Breast epithelium (tissue), 4 donors: ENCODE data around the gene PCBP3. TPM values are rescaled to one million over a fixed set of nuclear protein-coding genes. Genes with fewer than 3 reads are reported as not detected.

ENCODE experiments used
- DNase-seq, 2 donors: peaks; one replicate each; pipeline ENCODE4 v3.0.0-alpha.2; 2019; ENCODE audit warnings: low spot score in 2 of 2
- H3K27ac ChIP-seq, 2 donors: fragments of 200-600 bp; sonication (generic) in 1 of 2; one replicate each; pipeline ENCODE4 v1.5.1; 2016 to 2019; ENCODE audit warnings: mild to moderate bottlenecking in 1 of 2
- H3K27me3 ChIP-seq, 2 donors: fragments of 200-600 bp; sonication (generic) in 1 of 2; one replicate each; pipeline versions ENCODE4 v1.5.1 to v1.6.0; 2017 to 2019; ENCODE audit warnings: control low read depth in 1 of 2, mild to moderate bottlenecking in 1 of 2
- H3K36me3 ChIP-seq: fragments of 200-600 bp; one replicate; pipeline ENCODE4 v1.5.1; 2019
- H3K4me1 ChIP-seq, 2 donors: fragments of 200-600 bp; sonication (generic); one replicate each; pipeline ENCODE4 v1.5.1; 2016 to 2019; ENCODE audit warnings: control low read depth in 1 of 2
- H3K4me3 ChIP-seq, 3 donors: fragments of 200-600 bp; sonication (generic); 1 replicate in 2 of 3; 2 replicates in 1 of 3; pipeline ENCODE4 v1.5.1; 2016 to 2019; ENCODE audit warnings: mild to moderate bottlenecking in 3 of 3, moderate library complexity in 2 of 3
- H3K9me3 ChIP-seq, 2 donors: fragments of 200-600 bp; sonication (generic) in 1 of 2; one replicate each; pipeline ENCODE4 v1.5.1; 2016 to 2019; ENCODE audit warnings: control low read depth in 1 of 2
- POLR2A ChIP-seq: fragments of 450-650 bp; IDR thresholded peaks from one replicate; pipeline ENCODE4 v1.6.1; 2016; ENCODE audit warnings: antibody characterized with exemption, mild to moderate bottlenecking, moderate library complexity
- POLR2AphosphoS5 ChIP-seq, 3 donors: sonication (generic); formaldehyde crosslinking; IDR thresholded peaks; one replicate each; pipeline ENCODE4 v1.6.1; 2017; ENCODE audit warnings: antibody characterized with exemption in 3 of 3
- intact Hi-C: fragments of 100-400 bp; cut with DNase I; formaldehyde crosslinking; loops from one replicate; pipeline ENCODE4 v1.15.1; 2023; ENCODE audit warnings: low total_unique reads
- total RNA-seq, 3 donors: library from RNA; depleted of rRNA; stranded (reverse); fragments of >200 nt; gene quantifications; one replicate each; pipeline ENCODE4 v1.1.0, GENCODE V29; 2016
- TF ChIP-seq, protein P1 (sequence below), 3 donors: fragments of 450-650 bp; IDR thresholded peaks; one replicate each; pipeline ENCODE4 v1.5.1; 2016 to 2017; ENCODE audit warnings: antibody characterized with exemption in 3 of 3, mild to moderate bottlenecking in 3 of 3, moderate library complexity in 3 of 3

Gene PCBP3
- total RNA-seq, 3 donors from 2014 or later: 3.4 to 13.8 (median 4.6) TPM

DNA sequence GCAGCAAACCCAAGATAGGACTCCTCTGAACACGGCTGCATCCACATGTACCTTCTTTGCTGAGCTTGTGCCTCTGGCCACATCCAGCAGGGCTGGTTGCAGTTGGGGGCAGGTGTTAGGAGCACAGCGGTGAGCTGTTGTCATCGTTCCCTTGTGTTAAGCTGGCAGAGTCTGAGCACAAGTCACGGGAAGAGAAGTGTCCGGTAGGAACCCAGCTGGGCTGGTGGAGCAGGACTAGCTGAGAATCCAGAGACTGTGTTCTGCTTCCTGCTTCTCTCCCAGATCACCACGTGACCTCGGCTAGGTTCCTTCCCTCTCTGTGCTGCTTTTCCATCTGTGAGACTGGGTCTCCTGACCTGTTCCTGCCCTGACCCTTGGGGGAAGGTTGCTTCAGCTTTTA, 105.1 kb downstream of the PCBP3 start:
- Histone ChIP-seq H3K4me3 (no peak overlapping the region), H3K9me3 (no peaks in the 10 kb centered on the region), H3K36me3 (no peaks in the 10 kb centered on the region), H3K4me1 (no peaks in the 10 kb centered on the region), H3K27ac (no peak overlapping the region), H3K27me3 (peaks cover 0 to 8% of the 10 kb centered on the region in 2 donors)
- no peak for TF ChIP-seq POLR2AphosphoS5 (IDR thresholded peaks at IDR 0.05)
- TF ChIP-seq POLR2A: no peak
- TF ChIP-seq, protein P1, sequence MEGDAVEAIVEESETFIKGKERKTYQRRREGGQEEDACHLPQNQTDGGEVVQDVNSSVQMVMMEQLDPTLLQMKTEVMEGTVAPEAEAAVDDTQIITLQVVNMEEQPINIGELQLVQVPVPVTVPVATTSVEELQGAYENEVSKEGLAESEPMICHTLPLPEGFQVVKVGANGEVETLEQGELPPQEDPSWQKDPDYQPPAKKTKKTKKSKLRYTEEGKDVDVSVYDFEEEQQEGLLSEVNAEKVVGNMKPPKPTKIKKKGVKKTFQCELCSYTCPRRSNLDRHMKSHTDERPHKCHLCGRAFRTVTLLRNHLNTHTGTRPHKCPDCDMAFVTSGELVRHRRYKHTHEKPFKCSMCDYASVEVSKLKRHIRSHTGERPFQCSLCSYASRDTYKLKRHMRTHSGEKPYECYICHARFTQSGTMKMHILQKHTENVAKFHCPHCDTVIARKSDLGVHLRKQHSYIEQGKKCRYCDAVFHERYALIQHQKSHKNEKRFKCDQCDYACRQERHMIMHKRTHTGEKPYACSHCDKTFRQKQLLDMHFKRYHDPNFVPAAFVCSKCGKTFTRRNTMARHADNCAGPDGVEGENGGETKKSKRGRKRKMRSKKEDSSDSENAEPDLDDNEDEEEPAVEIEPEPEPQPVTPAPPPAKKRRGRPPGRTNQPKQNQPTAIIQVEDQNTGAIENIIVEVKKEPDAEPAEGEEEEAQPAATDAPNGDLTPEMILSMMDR (IDR thresholded peaks at IDR 0.05): no peak
- intact Hi-C loops: loop anchor here (5.0 kb wide), 1 partner anchor 646 kb away; no protein-coding TSS in a partner anchor
- peak in 1 of 2 donors; percentile 41 for DNase-seq

GRCh38 chr21:45749974-45750373, 106.4 kb downstream of the PCBP3 start:
- H3K27me3 ChIP-seq: peaks cover 0 to 8% of the 10 kb centered on the region in 2 donors
- H3K4me1 ChIP-seq: no peaks in the 10 kb centered on the region
- no peak for DNase-seq
- intact Hi-C loops: loop anchor here (5.0 kb wide), 1 partner anchor 648 kb away; no protein-coding TSS in a partner anchor
- no peaks in the 10 kb centered on the region for H3K36me3 ChIP-seq
- no peak for TF ChIP-seq POLR2A
- TF ChIP-seq POLR2AphosphoS5 (IDR thresholded peaks at IDR 0.05): no peak
- TF ChIP-seq, protein P1 (IDR thresholded peaks at IDR 0.05): no peak
- H3K9me3 ChIP-seq: no peaks in the 10 kb centered on the region
- no peak overlapping the region for H3K27ac ChIP-seq
- no peak overlapping the region for H3K4me3 ChIP-seq

DNA sequence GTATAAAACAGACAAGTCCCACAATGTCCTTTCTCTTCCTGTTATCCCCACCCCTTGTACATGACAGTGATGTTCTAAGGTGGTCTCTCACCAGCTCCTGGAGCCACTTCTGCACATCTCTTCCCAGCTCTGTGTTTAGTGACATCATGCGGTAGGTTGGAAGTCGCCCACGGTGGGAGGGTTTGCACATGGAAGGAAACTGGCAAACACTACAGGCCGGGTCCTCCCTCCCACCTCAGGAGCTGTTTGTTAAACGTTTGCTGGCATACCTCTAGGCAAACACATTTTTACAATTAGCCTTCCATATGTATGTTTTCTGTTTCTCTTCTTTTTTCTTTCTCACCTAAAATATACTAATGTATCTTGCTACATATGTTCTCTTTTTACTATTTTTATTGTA, 107.4 kb downstream of the PCBP3 start:
- TF ChIP-seq, protein P1 (IDR thresholded peaks at IDR 0.05): no peak
- TF ChIP-seq POLR2A (no peak), POLR2AphosphoS5 (IDR thresholded peaks at IDR 0.05) (no peak)
- H3K4me3 ChIP-seq: no peak overlapping the region
- DNase-seq: no peak
- H3K36me3 ChIP-seq: no peaks in the 10 kb centered on the region
- H3K27me3 ChIP-seq: peaks cover 0 to 8% of the 10 kb centered on the region in 2 donors
- H3K27ac ChIP-seq: no peak overlapping the region
- no peaks in the 10 kb centered on the region for H3K4me1 ChIP-seq
- intact Hi-C loops: no loop called here
- no peaks in the 10 kb centered on the region for H3K9me3 ChIP-seq

- DNase-seq: no peak
- Histone ChIP-seq H3K4me1 (no peaks in the 10 kb centered on the region), H3K9me3 (no peaks in the 10 kb centered on the region), H3K27ac (no peak overlapping the region), H3K4me3 (no peak overlapping the region), H3K36me3 (no peaks in the 10 kb centered on the region), H3K27me3 (peaks cover 0 to 7% of the 10 kb centered on the region in 2 donors)
- intact Hi-C loops: no loop called here
- TF ChIP-seq POLR2AphosphoS5 (IDR thresholded peaks at IDR 0.05) (no peak), POLR2A (no peak)
- TF ChIP-seq, protein P1 (IDR thresholded peaks at IDR 0.05): no peak
These were observed 109.9 kb downstream of the PCBP3 start for GRCh38 chr21:45753445-45753844.

DNA sequence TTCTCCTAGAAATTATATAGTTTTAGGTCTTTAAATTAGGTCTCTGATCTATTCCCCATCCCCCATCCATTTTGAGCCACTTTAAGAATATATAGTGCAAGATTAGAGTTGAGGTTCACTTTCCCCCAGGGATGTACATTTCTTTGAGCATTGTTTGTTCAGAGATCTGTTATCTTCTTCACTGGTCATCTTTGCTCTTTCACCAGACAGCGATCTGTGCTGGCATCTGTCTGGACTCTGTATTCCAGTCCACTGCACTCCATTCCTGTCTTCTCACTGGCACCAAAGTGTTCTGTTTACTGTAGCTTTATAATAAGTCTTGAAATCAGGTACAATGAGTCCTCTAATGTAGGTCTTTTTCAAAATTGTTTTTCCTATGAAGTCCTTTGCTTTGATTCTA, 112.5 kb downstream of the PCBP3 start:
- DNase-seq: no peak
- intact Hi-C loops: no loop called here
- no peaks in the 10 kb centered on the region for H3K27me3 ChIP-seq
- H3K27ac ChIP-seq: no peak overlapping the region
- TF ChIP-seq, protein P1 (IDR thresholded peaks at IDR 0.05): no peak
- TF ChIP-seq POLR2A (no peak), POLR2AphosphoS5 (IDR thresholded peaks at IDR 0.05) (no peak)
- no peaks in the 10 kb centered on the region for H3K9me3 ChIP-seq
- no peak overlapping the region for H3K4me3 ChIP-seq
- no peaks in the 10 kb centered on the region for H3K4me1 ChIP-seq
- no peaks in the 10 kb centered on the region for H3K36me3 ChIP-seq
